HepG2 (cell line): ENCODE data around the gene SCGB1C1. TPM values are rescaled to one million over a fixed set of nuclear protein-coding genes. Genes with fewer than 3 reads are reported as not detected.

Source experiments
- GRHL1 ChIP-seq: sonication (generic); formaldehyde crosslinking; conservative IDR thresholded peaks from 2 replicates; pipeline ENCODE4 v1.8.0; 2022; ENCODE audit warnings: missing genetic modification reagents
- HMGXB4 ChIP-seq, 2 experiments: sonication (generic) in 1 of 2; formaldehyde crosslinking in 1 of 2; IDR thresholded peaks; 2 replicates each; pipeline versions ENCODE4 v1.4.0 to v1.6.1; 2018 to 2020; ENCODE audit warnings: missing genetic modification reagents in 2 of 2, borderline replicate concordance in 1 of 2, low read depth in 1 of 2, mild to moderate bottlenecking in 1 of 2, missing biosample characterization in 1 of 2
- HNRNPLL ChIP-seq: fragments of 200-400 bp; formaldehyde crosslinking; IDR thresholded peaks from 2 replicates; pipeline ENCODE4 v1.6.1; 2017; ENCODE audit warnings: mild to moderate bottlenecking, low read depth, low read length; ENCODE audit not compliant: poor library complexity, severe bottlenecking
- IRF2 ChIP-seq: IDR thresholded peaks from 2 replicates; pipeline ENCODE4 v1.6.1; 2018; ENCODE audit warnings: missing genetic modification reagents, missing compliant biosample characterization
- JUNB ChIP-seq: sonication (generic); formaldehyde crosslinking; IDR thresholded peaks from 2 replicates; pipeline ENCODE4 v1.8.0; 2022; ENCODE audit warnings: missing genetic modification reagents, mild to moderate bottlenecking, borderline replicate concordance
- MYNN ChIP-seq: sonication (generic); formaldehyde crosslinking; IDR thresholded peaks from 2 replicates; pipeline ENCODE4 v1.4.0; 2020; ENCODE audit warnings: mild to moderate bottlenecking, low read depth, missing genetic modification reagents
- NFKB2 ChIP-seq: sonication (generic); formaldehyde crosslinking; IDR thresholded peaks from 2 replicates; pipeline ENCODE4 v1.4.0; 2020; ENCODE audit warnings: missing genetic modification reagents, borderline replicate concordance
- PRMT3 ChIP-seq: sonication (generic); formaldehyde crosslinking; IDR thresholded peaks from 2 replicates; pipeline ENCODE4 v1.8.1; 2022; ENCODE audit warnings: low read depth, mild to moderate bottlenecking, moderate library complexity, missing genetic modification reagents, borderline replicate concordance
- SP4 ChIP-seq: sonication (generic); formaldehyde crosslinking; IDR thresholded peaks from 2 replicates; pipeline ENCODE4 v1.8.1; 2023; ENCODE audit warnings: mild to moderate bottlenecking, missing genetic modification reagents
- ZBTB44 ChIP-seq: sonication (generic); formaldehyde crosslinking; IDR thresholded peaks from 2 replicates; pipeline ENCODE4 v1.4.0; 2020; ENCODE audit warnings: missing genetic modification reagents
- ZBTB49 ChIP-seq: sonication (generic); formaldehyde crosslinking; IDR thresholded peaks from 2 replicates; pipeline ENCODE4 v1.4.0; 2020; ENCODE audit warnings: missing genetic modification reagents, borderline replicate concordance
- ZMAT5 ChIP-seq: sonication (generic); formaldehyde crosslinking; IDR thresholded peaks from 2 replicates; pipeline ENCODE4 v1.5.0; 2020; ENCODE audit warnings: mild to moderate bottlenecking, low read depth, missing genetic modification reagents, borderline replicate concordance
- ZNF136 ChIP-seq: sonication (generic); formaldehyde crosslinking; IDR thresholded peaks from 2 replicates; pipeline ENCODE4 v1.8.1; 2022; ENCODE audit warnings: low read depth, mild to moderate bottlenecking, moderate library complexity, missing genetic modification reagents
- ZNF205 ChIP-seq: IDR thresholded peaks from 2 replicates; pipeline ENCODE4 v1.6.1; 2018; ENCODE audit warnings: missing biosample characterization, missing genetic modification reagents
- ZNF30 ChIP-seq: sonication (generic); formaldehyde crosslinking; IDR thresholded peaks from 2 replicates; pipeline ENCODE4 v1.5.0; 2020; ENCODE audit warnings: mild to moderate bottlenecking, missing genetic modification reagents
- ZNF552 ChIP-seq: sonication (generic); formaldehyde crosslinking; IDR thresholded peaks from 2 replicates; pipeline ENCODE4 v1.9.0; 2022; ENCODE audit warnings: missing genetic modification reagents, mild to moderate bottlenecking, borderline replicate concordance
- ZNF841 ChIP-seq: sonication (generic); formaldehyde crosslinking; IDR thresholded peaks from 2 replicates; pipeline ENCODE4 v1.8.1; 2023; ENCODE audit warnings: missing genetic modification reagents, borderline replicate concordance
- polyA plus RNA-seq, 8 experiments: library from polyadenylated mRNA; depleted of rRNA in 3 of 8; stranded (reverse) in 7 of 8; unstranded in 1 of 8; fragments of >200 nt; fragmentation: Illumina TruSeq in 4 of 8; extraction: Trizol in 4 of 8; gene quantifications; 2 replicates each; pipeline versions ENCODE4 v1.2.1 to v1.2.3, GENCODE V29; 2011 to 2016; ENCODE audit warnings: low read depth in 4 of 8, missing spikeins in 1 of 8, mixed read lengths in 1 of 8; ENCODE audit not compliant: insufficient read depth in 1 of 8
- total RNA-seq, 5 experiments: library from RNA; depleted of rRNA; stranded (reverse); fragments of >200 nt; fragmentation: Illumina TruSeq; extraction: Trizol; gene quantifications; 2 replicates each; pipeline ENCODE4 v1.2.3, GENCODE V29; 2016; ENCODE audit warnings: low read depth in 1 of 5

The SCGB1C1 gene
- total and polyA plus RNA-seq, 2 of the 13 experiments (the other 11 are each of a cell fraction or from before 2014, with no cell fraction given): not detected

- TF ChIP-seq HMGXB4 (CRISPR knock-in tag; IDR thresholded peaks at IDR 0.05; ENCODE audit: borderline replicate concordance in 1 of 2, low read depth in 1 of 2) (peak in 1 of 2 experiments; percentile 60; a peak in 2 of 4 replicates), ZMAT5 (CRISPR knock-in tag) (no peak), ZBTB44 (CRISPR knock-in tag) (no peak), ZNF30 (CRISPR knock-in tag) (no peak), PRMT3 (CRISPR knock-in tag) (no peak; the same call in 1 of the 2 replicates), NFKB2 (CRISPR knock-in tag) (peak; percentile 76; the same call in 1 of the 2 replicates), GRHL1 (CRISPR knock-in tag) (no peak), ZNF841 (CRISPR knock-in tag) (no peak), ZBTB49 (CRISPR knock-in tag) (no peak), HNRNPLL (peak; percentile 95), MYNN (no peak), SP4 (CRISPR knock-in tag) (peak; percentile 77), IRF2 (CRISPR knock-in tag) (no peak), JUNB (CRISPR knock-in tag) (no peak), ZNF552 (CRISPR knock-in tag) (no peak), ZNF205 (CRISPR knock-in tag) (no peak; the same call in 1 of the 2 replicates), ZNF136 (CRISPR knock-in tag) (0 out of 2 replicates have a peak, but pooled peaks have one; percentile 46)
Measured at GRCh38 chr11:236774-237767, 44.2 kb downstream of the SCGB1C1 start, which contains the start of gene PSMD13 (continued).
